Measurements from ENCODE around the gene ZCCHC14.
"Not testable (repeated sequence)": the region's sequence is repeated elsewhere in the genome, so short reads cannot be mapped to it uniquely, and the experiment has no call there.

The ZCCHC14 gene

DNA sequence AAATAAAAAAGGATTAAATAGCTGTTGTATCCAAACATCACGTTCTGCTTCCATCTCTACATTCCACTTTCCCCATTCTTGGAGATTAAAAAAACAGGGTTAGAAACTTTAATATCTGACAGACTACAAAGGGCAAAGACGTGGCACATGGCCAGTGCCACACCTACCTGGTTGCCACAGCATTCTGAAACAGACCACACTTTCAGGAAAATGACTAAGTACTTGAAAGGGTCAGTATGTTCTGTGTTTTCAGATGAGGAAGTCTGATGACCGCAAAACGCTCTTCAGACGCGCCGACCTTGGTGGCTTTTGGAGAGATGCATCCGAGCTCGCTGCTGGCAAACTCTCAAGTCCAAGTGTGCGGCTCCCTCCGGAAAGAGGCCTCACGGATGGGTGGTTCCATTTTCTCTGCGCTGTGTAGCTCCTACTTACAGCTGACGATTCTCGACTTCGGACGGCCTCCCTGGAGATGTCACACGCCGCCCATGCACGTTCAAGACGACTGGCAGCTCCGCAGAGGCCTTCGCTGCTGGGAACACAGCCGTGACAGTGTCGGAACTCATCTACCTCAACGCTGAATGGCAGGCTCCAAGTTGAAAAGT, 85.2 kb downstream of the ZCCHC14 start:
- DNase-seq (ENCODE audit: low spot score): no peak

DNA sequence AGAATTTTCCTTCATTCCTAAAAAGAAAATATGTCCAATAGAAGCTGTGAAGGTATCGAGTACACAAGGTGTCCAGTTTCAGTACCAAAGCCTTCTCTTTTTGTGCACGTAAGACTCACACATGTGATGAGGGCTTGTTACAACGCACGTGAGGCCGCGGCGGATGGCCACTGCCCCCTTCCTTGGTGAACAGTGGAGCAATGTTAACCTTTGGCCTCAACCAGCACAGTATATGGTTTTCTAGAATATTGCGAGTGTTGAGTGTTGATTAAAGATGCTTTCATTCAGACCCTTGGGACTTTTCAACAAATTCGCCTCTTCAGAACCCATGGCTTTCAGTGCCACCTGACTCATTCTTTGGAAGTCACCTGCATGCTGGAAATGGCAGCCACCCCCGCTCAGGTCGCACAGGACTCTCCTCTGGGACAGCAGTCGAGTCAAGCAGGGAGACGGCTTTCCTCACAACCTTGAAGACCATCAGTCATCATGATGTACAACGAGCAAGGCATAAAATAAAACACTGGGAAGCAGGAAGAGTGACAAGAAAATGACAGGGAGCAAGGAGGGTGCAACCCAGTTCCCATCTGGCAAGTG, 86.2 kb downstream of the ZCCHC14 start:
- DNase-seq (ENCODE audit: low spot score): no peak

DNA sequence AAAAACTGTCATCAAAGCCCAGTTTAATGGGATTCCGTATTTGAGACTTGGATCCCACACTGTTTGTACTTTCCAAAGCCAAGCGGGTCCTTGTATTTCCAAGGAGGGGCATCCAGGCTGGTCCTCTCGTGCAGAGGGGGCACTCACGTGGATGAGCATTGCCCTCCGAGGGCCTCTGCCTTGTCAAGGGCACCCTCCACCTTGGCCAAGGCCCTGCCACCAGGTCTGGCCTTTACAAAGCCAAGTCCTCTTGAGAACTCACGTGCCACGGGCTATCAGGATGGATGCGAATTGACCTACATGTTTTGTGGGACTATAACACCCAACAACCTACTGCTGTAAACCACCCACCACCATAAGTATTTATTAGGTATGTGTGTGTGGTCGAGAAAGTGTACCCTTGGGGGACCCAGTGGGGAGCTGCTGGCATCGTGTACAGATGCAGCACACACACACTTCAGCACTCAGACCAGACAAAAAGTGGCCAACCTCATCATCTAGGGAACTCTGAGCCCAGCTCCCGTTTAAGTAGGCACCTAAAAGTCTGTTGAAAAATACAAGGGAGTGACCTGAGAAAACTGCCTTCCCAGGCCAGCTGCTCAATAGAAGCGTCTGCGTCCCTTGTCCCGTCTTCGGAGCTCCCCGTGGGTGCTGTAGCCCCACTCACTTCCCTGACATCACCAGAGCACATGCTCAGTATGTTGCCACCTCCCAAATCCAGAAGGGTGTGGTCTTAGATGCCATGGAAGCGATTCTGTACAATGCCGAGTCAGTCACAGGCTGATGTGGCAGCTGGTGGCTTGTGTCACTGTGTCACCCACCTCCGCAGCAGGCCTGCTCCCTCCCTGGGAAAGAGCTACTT, 87.8 kb downstream of the ZCCHC14 start:
- peak; percentile 52 for DNase-seq (ENCODE audit: low spot score)

DNA sequence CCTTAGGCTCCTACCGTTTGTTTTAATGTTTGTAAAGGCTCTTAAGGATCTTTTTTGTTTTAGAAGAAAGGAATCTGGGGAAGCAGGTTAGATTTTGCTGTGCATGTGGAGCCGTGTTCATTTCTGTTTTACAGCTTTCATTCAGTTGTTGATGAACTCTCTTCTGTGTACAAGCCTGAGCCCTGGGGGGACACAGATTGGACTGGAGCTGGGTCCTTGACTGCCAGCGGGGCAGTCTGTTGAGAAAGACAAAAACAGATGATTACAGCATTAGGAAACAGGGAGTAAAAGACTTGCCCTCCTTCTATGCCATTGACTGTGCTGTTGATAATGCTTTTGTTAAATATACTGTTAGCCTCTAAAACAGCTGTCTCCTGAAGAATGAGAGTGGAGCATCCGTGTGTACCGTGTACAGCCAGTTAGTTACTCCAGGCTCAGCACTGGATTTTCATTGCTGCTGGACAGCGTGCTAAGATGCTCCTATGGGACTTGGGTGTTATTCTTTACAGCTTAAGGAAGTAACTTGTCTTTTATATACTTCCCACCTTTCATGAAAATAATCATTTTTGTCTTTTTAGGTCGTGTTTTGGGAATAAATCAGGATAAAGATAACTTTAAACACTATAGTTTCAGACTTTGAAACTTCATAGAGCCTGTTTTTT, 97.5 kb downstream of the ZCCHC14 start:
- DNase-seq (ENCODE audit: low spot score): no peak

DNA sequence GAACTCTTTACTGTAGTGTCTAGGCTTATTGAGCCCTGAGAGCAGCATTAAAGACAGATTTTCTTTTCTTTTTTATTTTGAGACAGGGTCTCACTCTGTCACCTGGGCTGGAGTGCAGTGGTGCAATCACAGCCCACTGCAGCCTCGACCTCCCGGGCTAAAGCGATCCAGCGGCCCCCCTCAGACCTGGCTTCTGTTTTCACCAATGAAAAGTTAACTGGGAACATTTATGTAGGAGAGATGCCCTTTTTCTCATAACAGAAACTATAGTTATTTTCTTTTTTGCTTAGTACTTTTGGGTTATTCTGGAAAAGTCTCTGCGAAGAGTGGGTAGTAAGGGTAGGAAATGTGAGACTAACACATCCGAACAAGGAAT, 99.2 kb downstream of the ZCCHC14 start:
- DNase-seq (ENCODE audit: low spot score): no peak

DNA sequence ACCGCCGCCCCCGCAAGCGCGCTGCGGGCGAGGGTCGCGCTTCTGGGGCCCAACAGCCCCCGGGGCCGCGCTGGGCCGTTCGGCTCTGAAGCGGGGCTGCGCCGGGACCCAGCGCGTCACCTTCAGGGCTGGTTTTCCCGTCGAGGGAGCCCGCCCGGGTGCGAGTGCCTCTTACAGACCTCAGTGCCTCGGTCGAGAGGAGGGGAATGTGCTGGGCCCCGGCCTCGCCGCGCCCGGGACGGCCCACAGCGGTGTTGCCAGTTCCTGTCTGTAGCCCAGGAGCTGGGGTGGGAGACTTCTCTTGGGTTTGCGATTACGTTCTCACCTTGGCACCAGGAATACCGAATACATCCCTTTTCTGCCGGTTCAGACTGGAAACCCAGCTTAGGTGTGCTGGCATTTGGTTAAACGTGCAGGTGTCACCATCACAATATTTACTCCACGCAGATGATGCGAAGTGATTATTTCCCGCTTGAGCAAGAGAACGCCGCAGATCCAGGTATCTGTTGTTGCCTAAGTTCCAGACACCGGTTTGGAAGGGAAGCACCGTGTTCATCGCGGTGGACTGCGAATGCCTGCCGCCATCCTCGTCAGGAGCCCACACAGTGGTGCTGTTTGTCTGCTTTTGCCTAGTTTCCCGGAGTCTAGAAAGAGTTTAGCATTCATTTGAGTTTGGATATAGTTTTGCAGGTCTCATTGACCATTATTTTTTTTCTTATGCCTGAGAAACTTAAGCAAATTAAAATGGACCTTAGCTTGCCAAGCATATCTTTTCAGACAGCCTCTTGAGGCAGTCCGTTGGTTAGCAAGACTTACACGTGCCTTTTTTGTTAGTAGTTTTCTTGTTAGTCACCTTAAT, 99.8 kb downstream of the ZCCHC14 start:
- DNase-seq (ENCODE audit: low spot score): peak; percentile 65

DNA sequence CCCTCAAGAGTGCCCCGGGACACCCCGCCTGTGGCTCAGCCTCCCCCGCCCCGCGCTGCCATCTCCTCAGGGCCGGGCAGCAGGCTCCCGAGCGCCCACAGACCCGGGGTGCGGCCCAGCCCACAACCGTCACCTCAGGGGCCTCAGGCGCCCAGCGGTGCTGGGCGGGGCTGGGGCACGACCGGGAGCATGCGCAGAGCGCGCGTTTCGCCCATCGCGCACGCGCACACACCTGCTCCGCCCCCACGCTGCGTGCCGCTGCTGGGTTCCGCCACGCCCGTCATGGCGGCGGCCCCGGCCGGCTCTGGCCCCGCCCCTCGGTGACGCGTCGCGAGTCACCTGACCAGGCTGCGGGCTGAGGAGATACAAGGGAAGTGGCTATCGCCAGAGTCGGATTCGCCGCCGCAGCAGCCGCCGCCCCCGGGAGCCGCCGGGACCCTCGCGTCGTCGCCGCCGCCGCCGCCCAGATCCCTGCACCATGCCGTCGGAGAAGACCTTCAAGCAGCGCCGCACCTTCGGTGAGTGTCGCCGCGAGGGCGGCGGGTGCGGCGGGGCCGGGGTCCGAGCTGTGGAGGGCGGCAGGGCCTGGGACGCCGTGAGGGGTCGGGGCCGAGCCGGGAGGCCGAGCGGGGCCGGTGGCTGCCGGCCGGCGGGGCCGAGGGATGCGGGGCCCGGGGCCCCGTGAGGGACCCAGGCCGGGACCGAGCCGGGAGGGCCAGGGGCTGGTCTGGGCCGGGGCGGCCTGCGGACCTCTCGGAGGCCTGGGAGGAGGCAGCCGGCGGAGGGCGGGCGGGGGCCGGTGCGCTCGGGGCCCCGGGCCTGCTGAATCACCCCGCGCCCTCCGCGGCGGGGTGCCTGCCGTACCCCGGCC, 100.6 kb downstream of the ZCCHC14 start, which contains the start of gene MAP1LC3B:
Gene MAP1LC3B, plus strand, starts transcription at position 387 of the 871 bp plus-strand sequence. Its CDS starts 92 bp downstream, at position 479.
- peak; percentile 96 for DNase-seq (ENCODE audit: low spot score)

DNA sequence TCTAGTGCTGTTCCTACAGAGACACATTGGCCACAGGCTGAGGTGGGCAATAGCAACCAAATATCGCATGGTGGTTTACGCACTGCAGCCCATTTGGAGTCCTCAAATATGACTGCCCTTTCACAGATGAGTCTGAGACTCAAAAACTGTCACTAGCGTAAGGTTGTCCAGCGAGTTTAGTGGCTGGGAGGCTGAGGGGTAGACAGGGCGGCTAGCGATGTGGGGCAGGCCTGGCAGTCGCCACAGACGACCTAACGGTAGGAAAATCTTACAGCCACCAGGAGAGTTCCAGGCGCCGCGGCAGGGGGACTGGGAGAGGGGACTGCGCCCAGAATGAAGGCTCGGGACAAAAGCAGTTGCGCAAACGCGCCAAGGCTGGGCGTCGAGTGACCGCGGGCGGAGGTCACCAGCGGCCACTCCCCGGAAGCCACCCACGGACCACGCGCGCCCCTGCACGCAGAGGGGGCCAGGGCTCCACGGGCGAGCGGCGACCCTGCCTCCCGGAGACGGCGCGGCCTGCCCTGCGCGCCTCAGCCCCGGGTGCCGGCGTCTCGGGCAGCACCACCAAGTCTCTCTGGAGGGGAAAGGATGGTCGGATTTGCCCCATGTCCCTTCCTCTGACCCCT, 101.4 kb downstream of the ZCCHC14 start:
- DNase-seq (ENCODE audit: low spot score): no peak

DNA sequence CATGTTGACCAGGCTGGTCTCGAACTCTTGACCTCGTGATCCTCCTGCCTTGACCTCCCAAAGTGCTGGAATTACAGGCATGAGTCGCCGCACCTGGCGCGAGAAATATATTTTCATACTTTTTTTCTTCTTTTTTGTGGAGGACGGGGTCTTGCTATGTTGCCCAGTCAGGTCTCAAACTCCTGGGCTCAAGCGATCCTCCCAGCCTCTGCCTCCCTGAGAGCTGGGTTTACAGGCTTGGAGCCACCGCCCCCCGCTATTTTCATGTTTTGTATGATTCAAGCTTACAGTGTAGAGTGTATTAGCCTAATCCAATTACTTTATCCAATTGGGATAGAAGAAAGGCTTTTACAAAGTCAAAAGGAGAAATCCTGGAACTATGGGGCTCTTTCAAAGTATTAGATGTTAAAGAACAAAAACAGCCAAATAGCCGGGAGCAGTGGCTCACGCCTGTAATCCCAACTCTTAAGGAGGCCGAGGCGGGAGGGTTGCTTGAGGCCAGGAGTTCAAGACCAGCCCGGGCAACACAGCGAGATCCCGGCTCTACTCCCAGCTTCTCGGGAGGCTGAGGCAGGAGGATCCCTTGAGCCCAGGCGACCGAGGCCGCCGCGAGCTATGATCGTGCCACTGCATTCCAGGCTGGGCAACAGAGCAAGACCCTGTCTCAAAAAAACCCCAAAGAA, 102.0 kb downstream of the ZCCHC14 start:
- DNase-seq (ENCODE audit: low spot score): no peak

DNA sequence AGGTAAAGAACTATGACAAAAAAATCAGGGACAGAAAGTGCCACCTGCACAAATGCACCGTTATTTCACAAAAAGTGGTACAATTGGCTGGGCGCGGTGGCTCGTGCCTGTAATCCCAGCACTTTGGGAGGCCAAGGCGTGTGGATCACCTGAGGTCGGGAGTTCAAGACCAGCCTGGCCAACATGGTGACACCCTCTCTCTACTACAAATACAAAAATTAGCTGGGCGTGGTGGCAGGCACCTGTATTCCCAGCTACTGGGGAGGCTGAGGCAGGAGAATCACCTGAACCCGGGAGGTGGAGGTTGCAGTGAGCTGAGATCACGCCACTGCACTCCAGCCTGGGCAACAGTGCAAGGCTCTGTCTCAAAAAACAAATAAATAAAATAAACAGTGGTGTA, 102.9 kb downstream of the ZCCHC14 start:
- not testable (repeated sequence) for DNase-seq (ENCODE audit: low spot score)

DNA sequence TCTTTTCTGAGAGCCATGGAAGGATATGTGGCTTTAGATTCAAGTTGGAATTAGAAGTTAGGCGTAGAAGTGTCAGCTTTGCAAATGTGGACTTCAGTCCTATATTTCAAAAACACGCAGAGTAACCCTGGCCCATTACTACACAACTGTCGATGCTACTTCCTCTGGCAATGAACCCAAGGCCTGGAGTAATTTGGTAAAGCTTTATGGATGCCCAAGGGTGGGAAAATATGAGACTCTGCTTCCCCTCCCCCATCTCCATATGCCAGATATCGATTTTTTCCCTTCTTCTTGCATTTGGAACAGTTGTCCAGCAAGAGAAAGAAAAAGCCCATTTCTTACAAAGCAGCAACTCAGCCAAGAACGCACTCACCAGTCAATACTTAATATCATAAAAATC, 103.6 kb downstream of the ZCCHC14 start:
- DNase-seq (ENCODE audit: low spot score): no peak

DNA sequence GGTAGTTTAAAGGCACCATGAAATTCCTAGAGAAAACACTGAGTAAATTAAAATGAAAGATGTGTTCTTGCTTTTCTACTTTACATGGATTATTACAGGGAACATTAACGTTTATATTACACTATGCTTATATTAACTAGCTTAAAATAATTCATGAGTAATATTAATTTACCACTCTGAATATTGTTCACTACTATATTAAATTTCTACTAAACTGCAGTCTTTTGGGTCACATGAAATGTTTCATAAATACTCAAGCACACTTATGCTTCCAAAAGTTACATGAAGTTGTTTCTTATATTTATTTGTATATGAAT, 104.0 kb downstream of the ZCCHC14 start:
- DNase-seq (ENCODE audit: low spot score): no peak

DNA sequence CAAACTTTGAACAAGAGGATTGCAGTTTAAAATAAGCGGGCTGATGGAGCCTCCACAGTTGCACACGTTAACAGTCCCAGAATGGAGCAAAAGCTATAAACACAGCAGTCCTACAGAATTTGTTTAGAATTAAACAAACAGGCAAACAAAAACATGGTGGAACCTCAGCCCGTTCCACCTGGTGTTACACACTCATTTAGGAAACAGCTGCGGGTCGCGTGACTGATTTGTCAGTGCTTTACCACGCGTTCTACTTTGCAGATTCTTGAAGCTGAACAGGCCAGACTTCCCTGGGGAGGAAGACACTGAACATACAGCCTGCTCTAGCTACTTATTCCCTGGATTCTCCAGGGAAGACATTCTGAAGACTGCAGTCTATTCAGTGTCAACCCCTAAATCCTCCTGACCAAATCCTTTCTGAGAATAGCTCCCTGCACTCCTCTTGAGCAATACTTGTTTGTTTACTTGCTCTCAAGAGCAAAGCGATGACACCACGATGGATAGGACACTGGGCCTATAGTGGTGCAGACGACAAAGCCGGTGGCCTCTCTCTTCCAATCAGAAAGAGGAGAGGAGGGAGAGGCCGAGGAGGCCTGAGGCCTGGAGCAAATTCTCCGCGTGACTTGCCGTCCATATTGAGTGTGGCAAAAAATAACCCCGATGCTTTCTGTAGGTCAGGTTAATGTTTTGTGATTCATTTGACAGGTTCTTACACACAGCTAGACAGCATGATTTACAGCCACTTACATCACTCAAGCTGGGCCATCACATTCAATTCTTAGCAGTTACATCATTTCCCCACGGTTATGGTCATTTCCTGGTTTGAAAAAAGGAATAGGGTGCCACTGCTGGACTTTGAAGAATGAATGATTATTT, 104.6 kb downstream of the ZCCHC14 start:
- DNase-seq (ENCODE audit: low spot score): peak; percentile 99

DNA sequence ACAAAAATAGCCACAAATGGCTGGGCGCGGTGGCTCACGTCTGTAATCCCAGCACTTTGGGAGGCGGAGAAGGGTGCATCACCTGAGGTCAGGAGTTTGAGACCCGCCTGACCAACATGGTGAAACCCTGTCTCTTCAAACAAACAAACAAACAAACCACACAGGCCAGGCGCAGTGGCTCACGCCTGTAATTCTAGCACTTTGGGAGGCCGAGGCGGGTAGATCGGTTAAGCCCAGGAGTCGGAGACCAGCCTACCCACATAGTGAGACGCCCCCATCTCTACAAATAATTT, 108.0 kb downstream of the ZCCHC14 start:
- not testable (repeated sequence) for DNase-seq (ENCODE audit: low spot score)

DNA sequence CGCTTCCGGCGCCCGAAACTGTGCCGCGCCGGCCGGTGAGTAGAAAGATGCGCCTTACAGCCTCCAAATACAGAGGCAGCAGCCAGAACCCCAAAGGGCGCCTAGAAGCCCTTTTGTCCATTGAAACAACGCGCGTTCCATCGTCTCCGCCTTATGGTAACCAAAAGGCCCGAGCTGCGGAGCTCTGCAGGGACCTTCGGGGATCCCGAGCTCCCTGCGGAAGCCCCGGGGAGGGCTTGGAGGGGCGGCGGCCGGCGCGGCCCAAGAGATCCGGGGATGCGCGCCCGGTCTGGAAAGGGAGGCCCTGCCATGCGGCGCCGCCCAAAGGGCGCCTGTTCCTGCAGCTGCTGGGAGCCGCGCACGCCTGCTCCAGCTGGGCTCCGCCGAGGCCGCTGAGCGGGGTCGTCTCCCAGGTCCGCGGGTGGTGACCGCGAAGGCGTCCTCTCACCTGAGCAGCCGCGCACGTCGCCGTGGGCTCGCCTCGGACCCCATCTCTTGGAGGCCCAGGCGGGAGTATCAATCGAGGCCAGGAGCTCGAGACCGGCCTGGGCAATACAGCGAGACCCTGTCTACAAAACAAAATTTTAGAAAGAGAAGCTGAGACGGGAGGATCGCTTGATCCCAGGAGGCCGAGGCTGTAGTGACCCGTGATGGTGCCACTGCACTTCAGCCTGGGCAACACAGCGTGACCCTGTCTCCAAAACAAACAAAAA, 108.5 kb downstream of the ZCCHC14 start:
- DNase-seq (ENCODE audit: low spot score): peak; percentile 44

DNA sequence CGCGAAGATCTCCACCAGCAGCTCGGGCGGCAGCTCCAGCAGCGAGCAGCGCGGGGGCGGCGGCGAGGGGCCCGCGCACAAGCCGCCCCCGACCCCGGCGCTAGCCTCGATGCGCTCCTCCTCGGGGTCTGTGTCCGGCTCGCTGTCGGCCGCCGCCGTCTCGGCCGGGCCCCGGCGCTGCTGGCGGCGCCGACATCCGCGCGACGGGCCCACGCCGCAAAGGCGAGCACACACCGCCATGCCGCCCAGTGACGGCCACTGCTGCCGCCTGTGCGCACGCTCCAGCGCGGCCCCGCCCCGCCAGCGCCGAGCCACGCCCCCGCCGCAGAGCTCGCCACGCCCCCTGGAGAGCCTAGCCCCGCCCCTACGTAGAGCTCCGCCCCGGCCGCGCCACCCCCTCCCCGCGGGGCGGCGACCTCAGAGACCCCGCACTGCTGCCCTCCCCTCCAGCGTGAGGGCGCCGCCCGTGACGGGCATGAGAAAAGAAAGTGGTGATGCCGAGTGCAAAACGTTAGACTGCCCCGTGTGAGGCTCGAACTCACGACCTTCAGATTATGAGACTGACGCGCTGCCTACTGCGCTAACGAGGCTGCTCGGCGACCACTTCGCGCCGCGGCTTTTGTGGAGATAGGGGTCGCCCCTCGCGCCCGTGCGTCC, 109.2 kb downstream of the ZCCHC14 start, which contains the start of gene FBXO31:
Gene FBXO31, minus strand, starts transcription at position 272 of the 657 bp plus-strand sequence. Its CDS starts 32 bp downstream, at position 240.
- peak; percentile 96 for DNase-seq (ENCODE audit: low spot score)

DNA sequence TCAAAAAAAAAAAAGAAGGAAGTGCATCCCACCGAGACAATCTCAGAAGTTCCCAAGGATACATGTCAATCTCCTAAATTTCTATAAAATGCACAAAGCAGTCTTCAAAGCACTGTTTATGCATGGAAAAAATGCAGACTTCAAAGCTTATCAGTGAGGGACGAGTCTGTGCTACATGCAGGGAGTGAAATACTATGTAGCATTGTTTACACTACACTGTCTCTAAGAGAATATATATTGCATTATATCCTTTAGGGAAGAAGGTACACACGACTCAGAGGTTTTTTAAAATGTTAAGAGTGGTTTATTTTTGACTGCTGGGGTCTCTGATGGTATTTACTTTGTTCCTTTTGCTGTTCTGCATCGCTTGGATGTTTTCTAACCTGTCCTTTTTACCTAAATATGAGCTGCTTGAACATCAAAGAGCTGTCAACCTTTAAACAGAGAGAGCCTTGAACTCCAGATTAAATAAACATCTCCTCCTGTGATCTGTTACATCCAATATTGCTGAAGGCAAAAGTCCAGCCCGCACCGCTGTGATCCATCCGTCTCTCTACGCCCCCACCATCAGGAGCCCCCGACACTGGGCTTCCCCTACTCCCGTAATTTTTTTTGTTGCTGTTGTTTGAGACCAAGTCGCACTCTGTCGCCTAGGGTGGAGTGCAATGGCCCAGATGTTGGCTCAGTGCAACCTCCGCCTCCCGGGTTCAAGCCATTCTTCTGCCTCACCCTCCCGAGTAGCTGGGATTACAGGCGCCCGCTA, 110.6 kb downstream of the ZCCHC14 start:
- no peak for DNase-seq (ENCODE audit: low spot score)
